HG02870 (cell line): Measurements from ENCODE around the gene TOM1L2.
"Not testable (repeated sequence)": the region's sequence is repeated elsewhere in the genome, so short reads cannot be mapped to it uniquely, and the experiment has no call there.

ENCODE experiments used
- ATAC-seq: cut with Tn5 transposase; IDR thresholded peaks from one replicate; pipeline ENCODE4 v1.9.1; 2021; ENCODE audit warnings: mild to moderate bottlenecking, moderate library complexity; ENCODE audit not compliant: unreplicated experiment

The TOM1L2 gene

GRCh38 chr17:17995887-17996286 is 23.7 kb upstream of the TOM1L2 start:
- ATAC-seq: not testable (repeated sequence)

GRCh38 chr17:17994271-17995069 is 22.3 kb upstream of the TOM1L2 start:
- no peak for ATAC-seq

DNA sequence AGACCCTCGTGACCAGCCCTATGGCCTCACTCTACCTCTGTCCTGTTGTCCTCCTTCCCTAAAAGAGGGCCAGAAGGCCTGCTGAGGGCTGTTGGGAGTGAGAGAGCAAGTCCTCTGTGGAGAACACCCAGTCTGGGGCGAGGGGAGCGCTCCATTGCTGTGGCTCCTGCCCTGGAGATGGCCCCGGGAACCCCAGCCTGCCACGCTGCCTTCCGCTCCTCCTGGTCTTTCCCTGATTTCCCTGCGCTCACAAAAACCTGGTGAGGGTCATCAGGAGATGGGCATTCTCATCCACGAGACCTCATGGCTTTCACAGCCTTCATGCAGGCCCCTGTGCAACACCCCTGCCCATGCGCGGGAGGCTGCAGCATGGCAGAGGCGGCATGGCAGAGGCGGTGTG is 21.7 kb upstream of the TOM1L2 start:
- no peak for ATAC-seq

- no peak for ATAC-seq
Observed at GRCh38 chr17:17993366-17993765, 21.2 kb upstream of the TOM1L2 start.

DNA sequence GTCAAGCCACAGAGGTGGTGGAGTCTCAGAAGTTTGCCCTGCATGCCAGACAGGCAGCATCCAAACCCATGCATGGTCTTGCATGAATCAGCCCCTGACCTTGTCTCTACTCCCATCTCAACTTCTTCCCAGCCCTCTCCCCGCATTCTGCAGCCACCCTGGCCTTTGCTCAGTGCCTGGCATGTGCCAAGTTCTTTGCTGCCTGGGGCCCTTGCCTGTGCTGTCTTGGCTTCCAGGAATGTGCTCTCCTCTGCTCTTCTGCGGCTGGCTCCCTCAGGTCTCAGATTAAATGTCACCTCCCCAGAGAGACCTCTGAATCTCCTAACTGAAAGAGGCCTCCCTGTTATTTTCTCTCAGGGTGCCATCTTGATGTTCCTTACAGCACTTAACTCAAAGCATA is 18.1 kb upstream of the TOM1L2 start:
- no peak for ATAC-seq

GRCh38 chr17:17989618-17990017 is 17.4 kb upstream of the TOM1L2 start:
- ATAC-seq: no peak

- ATAC-seq: no peak
Observed at GRCh38 chr17:17989081-17989480, 16.9 kb upstream of the TOM1L2 start.

GRCh38 chr17:17988427-17988945 is 16.3 kb upstream of the TOM1L2 start:
- no peak for ATAC-seq

GRCh38 chr17:17987901-17988300 is 15.7 kb upstream of the TOM1L2 start:
- no peak for ATAC-seq

DNA sequence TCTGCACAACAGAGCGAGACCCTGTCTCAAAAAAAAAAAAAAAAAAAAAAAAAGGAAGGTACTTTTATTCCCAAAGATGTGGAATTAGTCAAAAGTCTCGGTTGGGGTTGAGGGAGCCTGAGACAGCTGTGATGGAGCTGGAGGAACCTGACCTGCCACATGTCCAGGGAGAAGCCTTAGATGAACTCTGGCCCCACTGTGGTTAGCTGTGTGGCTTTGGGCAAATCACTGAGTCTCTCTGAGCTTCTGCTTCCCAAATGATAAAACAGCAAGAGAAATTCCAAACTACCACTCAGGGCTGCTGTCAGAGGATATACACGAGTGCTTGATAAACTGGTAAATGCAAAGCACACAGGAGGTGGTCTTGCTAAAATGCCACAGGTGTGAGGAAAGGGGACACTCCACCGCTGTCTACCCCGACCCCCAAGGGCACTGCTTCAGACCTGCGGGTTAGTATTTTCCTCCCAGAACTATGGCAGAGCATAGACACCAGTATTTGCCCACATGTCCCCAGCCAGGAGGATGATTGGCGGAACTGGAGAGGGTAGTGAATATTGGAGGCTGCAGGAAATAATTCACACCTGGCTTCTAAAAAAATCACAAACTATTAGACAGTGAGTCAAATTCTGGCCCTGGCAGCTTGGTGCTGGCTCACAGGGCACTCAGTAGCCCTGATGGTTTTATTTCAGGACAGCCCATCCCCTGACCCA is 15.1 kb upstream of the TOM1L2 start:
- no peak for ATAC-seq

DNA sequence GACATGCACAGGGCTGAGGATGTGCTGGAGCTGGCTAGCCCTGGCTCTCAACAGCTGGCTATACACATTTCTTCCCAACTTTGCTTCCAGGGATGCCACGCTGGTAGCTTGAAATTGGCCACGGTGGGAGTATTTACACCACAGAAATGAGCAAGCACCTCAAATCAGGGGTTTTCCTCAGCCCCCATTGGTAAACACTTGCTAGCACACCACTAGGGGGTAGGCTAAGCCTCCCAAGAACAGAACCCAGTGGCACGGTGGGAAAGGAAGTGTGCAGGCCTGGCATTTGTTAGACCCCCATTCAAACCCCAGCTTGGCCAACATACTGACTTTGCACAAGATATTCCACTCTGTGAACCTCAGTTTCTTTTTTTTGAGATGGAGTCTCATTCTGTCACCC is 13.4 kb upstream of the TOM1L2 start:
- no peak for ATAC-seq

DNA sequence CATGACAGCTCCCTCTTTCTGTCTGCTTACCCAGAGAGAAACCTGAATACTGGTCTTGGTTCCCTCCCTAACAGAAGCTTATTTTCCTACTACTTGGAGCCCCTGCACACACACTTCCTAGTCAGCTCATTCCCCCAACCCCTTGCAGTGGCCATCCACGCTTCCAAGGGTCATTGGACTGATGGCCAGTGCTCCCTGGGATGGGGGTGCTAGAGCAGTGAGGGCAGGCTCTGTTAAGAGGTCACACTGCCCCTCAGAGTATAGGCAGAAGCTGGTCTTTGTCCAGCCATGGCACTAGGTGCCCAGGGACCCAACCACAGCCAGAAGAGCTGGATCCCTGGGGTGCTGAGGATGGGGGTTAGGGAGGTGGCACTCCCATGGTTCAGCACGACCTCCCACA is 13.0 kb upstream of the TOM1L2 start:
- no peak for ATAC-seq

DNA sequence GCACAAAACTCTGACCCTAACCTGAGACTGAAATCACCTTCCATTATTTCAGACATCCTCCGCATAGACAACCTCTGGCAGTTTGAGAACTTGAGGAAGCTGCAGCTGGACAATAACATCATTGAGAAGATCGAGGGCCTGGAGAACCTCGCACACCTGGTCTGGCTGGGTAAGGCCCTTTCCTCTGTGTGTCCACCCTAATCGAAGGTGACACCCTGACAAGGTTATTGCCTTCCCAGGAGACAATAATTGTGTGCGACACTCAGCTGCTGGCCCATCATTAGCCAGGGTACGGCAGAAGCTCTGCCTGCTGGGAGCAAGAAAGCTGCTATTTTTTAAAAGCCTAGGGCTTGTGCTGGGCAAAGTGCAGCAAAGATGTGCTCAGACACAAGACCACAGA is 11.6 kb upstream of the TOM1L2 start:
- no peak for ATAC-seq

DNA sequence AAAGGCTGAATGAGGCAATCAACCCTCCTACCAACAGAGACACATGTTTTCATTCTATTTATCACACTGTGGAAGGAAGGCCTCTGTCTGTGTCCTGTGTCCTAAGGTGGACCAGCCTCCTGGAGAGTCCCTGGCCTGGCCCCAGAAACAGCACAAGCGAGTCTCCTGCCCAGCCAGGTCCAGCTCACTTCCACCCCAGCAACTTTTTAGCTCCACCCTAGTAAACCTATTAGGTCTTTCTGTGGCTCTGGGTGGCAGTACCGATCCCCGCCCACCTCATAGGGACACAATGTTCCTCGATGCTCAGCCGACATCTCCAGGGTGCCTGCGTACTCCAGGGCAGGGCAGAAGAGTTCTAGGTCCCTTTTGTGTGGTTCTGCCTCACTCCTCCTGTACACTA is 11.2 kb upstream of the TOM1L2 start:
- no peak for ATAC-seq

- no peak for ATAC-seq
Observed at GRCh38 chr17:17982801-17983200, 10.6 kb upstream of the TOM1L2 start.

GRCh38 chr17:17981330-17981729 is 9.1 kb upstream of the TOM1L2 start:
- ATAC-seq: no peak

- ATAC-seq: no peak
Observed at GRCh38 chr17:17979778-17980177, 7.6 kb upstream of the TOM1L2 start.

- no peak for ATAC-seq
Observed at GRCh38 chr17:17978481-17979424, 6.6 kb upstream of the TOM1L2 start.

GRCh38 chr17:17976931-17977570 is 4.9 kb upstream of the TOM1L2 start:
- no peak for ATAC-seq

DNA sequence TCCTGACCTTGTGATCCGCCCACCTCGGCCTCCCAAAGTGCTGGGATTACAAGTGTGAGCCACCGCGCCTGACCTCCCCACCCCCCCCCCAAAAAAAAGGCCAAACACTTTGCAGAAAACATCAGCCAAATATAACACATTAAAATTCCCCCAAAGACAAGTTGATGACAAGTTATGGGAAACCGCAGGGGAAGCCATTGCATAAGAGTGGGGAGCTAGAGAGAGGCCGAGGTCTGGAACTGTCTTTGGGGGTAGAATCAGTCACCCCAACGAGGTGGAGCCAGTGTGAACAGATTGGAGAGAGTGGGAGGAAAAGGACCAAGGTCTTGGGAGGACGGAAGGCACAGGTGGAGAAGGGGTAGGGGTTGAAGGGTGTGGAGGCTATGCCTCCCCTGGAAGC is 3.2 kb upstream of the TOM1L2 start:
- no peak for ATAC-seq

DNA sequence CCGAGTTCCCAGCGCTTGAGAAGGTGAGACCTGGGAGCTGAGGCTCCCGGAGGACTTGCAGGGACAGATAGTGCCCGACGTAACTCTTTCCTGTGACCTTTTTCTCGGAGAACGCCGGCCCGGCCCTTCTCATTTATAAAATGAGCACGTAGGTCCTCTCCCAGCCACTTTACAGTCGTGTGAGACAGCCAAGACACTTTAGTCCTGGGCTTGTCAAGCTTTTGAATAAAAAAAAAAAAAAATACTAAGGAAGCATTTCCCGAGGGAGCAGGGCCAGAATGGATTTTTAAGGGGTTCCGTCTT is 703 bp upstream of the TOM1L2 start:
- ATAC-seq: no peak
